GM21526 (cell line): Measurements from ENCODE around the gene WNT5B.

Experiments used
- ATAC-seq: cut with Tn5 transposase; IDR thresholded peaks from one replicate; pipeline ENCODE4 v1.9.1; 2021; ENCODE audit warnings: moderate library complexity; ENCODE audit not compliant: unreplicated experiment, low FRiP score

The WNT5B gene

GRCh38 chr12:1622406-1622805 is 6.6 kb upstream of the WNT5B start:
- no peak for ATAC-seq

- ATAC-seq = no peak
Observed at GRCh38 chr12:1629338-1630132, 504 bp downstream of the WNT5B start.

- no peak for ATAC-seq
Observed at GRCh38 chr12:1630133-1630826, 1.2 kb downstream of the WNT5B start.

GRCh38 chr12:1630827-1631591 is 2.0 kb downstream of the WNT5B start:
- no peak for ATAC-seq

GRCh38 chr12:1632702-1633101 is 3.7 kb downstream of the WNT5B start:
- no peak for ATAC-seq

- no peak for ATAC-seq
Observed at GRCh38 chr12:1633459-1633858, 4.4 kb downstream of the WNT5B start.

GRCh38 chr12:1634149-1634548 is 5.1 kb downstream of the WNT5B start:
- ATAC-seq = no peak

- no peak for ATAC-seq
Observed at GRCh38 chr12:1634590-1635191, 5.7 kb downstream of the WNT5B start.

- no peak for ATAC-seq
Observed at GRCh38 chr12:1635301-1636095, 6.5 kb downstream of the WNT5B start.

- ATAC-seq = no peak
Observed at GRCh38 chr12:1638203-1638602, 9.2 kb downstream of the WNT5B start.

GRCh38 chr12:1639538-1639937 is 10.5 kb downstream of the WNT5B start:
- ATAC-seq = no peak

- no peak for ATAC-seq
Observed at GRCh38 chr12:1640328-1641234, 11.6 kb downstream of the WNT5B start.

- no peak for ATAC-seq
Observed at GRCh38 chr12:1642513-1642912, 13.5 kb downstream of the WNT5B start.

GRCh38 chr12:1643043-1643442 is 14.0 kb downstream of the WNT5B start:
- no peak for ATAC-seq

- no peak for ATAC-seq
Observed at GRCh38 chr12:1643905-1644533, 15.0 kb downstream of the WNT5B start.

GRCh38 chr12:1644534-1645438 is 15.8 kb downstream of the WNT5B start:
- ATAC-seq = no peak

GRCh38 chr12:1645819-1646218 is 16.8 kb downstream of the WNT5B start:
- no peak for ATAC-seq
